ENCODE data around the gene EEF1A1. TPM values are rescaled to one million over a fixed set of nuclear protein-coding genes. Genes with fewer than 3 reads are reported as not detected.
"Not testable (repeated sequence)": the region's sequence is repeated elsewhere in the genome, so short reads cannot be mapped to it uniquely, and the experiment has no call there.

EEF1A1 gene
- total RNA-seq, 2 donors from 2014 or later: 5,082 to 6,539 TPM

GRCh38 chr6:73564578-73565345 lies 43.9 kb upstream of the EEF1A1 start:
- TF ChIP-seq CTCF (IDR thresholded peaks at IDR 0.05): no peak
- Histone ChIP-seq H3K9me3 (no peaks in the 10 kb centered on the region), H3K36me3 (no peaks in the 10 kb centered on the region), H3K27me3 (replicated peaks; ENCODE audit: insufficient read depth) (no peaks in the 10 kb centered on the region), H3K27ac (no peak overlapping the region), H3K4me3 (no peak overlapping the region), H3K4me1 (ENCODE audit: control insufficient read depth in 1 of 2, low read depth in 2 of 2) (peaks cover 0 to 3% of the 10 kb centered on the region in 2 donors)
- DNase-seq (ENCODE audit: low spot score) (no peak), ATAC-seq (ENCODE audit: insufficient number of reproducible peaks, low FRiP score, low read depth) (no peak)

- H3K4me3 ChIP-seq: no peak overlapping the region
- no peaks in the 10 kb centered on the region for H3K27me3 ChIP-seq (replicated peaks; ENCODE audit: insufficient read depth)
- no peak overlapping the region for H3K27ac ChIP-seq
- peaks cover 0 to 3% of the 10 kb centered on the region in 2 donors for H3K4me1 ChIP-seq (ENCODE audit: control insufficient read depth in 1 of 2, low read depth in 2 of 2)
- no peaks in the 10 kb centered on the region for H3K9me3 ChIP-seq
- no peak for ATAC-seq (ENCODE audit: insufficient number of reproducible peaks, low FRiP score, low read depth)
- no peaks in the 10 kb centered on the region for H3K36me3 ChIP-seq
- no peak for DNase-seq (ENCODE audit: low spot score)
- no peak for TF ChIP-seq CTCF (IDR thresholded peaks at IDR 0.05)
Observed at GRCh38 chr6:73562558-73562957, 41.7 kb upstream of the EEF1A1 start.

- no peaks in the 10 kb centered on the region for H3K36me3 ChIP-seq
- no peak overlapping the region for H3K4me3 ChIP-seq
- no peak overlapping the region for H3K27ac ChIP-seq
- ATAC-seq (ENCODE audit: insufficient number of reproducible peaks, low FRiP score, low read depth) (no peak), DNase-seq (ENCODE audit: low spot score) (no peak)
- peaks cover 0 to 3% of the 10 kb centered on the region in 2 donors for H3K4me1 ChIP-seq (ENCODE audit: control insufficient read depth in 1 of 2, low read depth in 2 of 2)
- no peaks in the 10 kb centered on the region for H3K27me3 ChIP-seq (replicated peaks; ENCODE audit: insufficient read depth)
- TF ChIP-seq CTCF (IDR thresholded peaks at IDR 0.05): no peak
- H3K9me3 ChIP-seq: no peaks in the 10 kb centered on the region
Observed at GRCh38 chr6:73560853-73561407, 40.1 kb upstream of the EEF1A1 start.

GRCh38 chr6:73560182-73560732 lies 39.4 kb upstream of the EEF1A1 start:
- ATAC-seq (ENCODE audit: insufficient number of reproducible peaks, low FRiP score, low read depth): no peak
- no peak for TF ChIP-seq CTCF (IDR thresholded peaks at IDR 0.05)
- H3K4me1 ChIP-seq (ENCODE audit: control insufficient read depth in 1 of 2, low read depth in 2 of 2): peaks cover 0 to 3% of the 10 kb centered on the region in 2 donors
- H3K9me3 ChIP-seq: no peaks in the 10 kb centered on the region
- no peak overlapping the region for H3K27ac ChIP-seq
- no peak overlapping the region for H3K4me3 ChIP-seq
- H3K36me3 ChIP-seq: no peaks in the 10 kb centered on the region
- no peaks in the 10 kb centered on the region for H3K27me3 ChIP-seq (replicated peaks; ENCODE audit: insufficient read depth)
- no peak for DNase-seq (ENCODE audit: low spot score)

- not testable (repeated sequence) for H3K36me3 ChIP-seq; H3K27ac ChIP-seq; DNase-seq (ENCODE audit: low spot score); H3K27me3 ChIP-seq (replicated peaks; ENCODE audit: insufficient read depth); H3K4me1 ChIP-seq (ENCODE audit: control insufficient read depth in 1 of 2, low read depth in 2 of 2); H3K4me3 ChIP-seq; ATAC-seq (ENCODE audit: insufficient number of reproducible peaks, low FRiP score, low read depth); H3K9me3 ChIP-seq
Observed at GRCh38 chr6:73559399-73559794, 38.6 kb upstream of the EEF1A1 start.
